PFSK-1 (cell line): ENCODE measurements around the gene LENG1.

ENCODE experiments used
- POLR2AphosphoS5 ChIP-seq: IDR thresholded peaks from 2 replicates; pipeline ENCODE4 v1.6.1; 2012; ENCODE audit warnings: low read depth, mild to moderate bottlenecking, control low read depth, low read length, moderate library complexity
- TAF1 ChIP-seq: IDR thresholded peaks from 2 replicates; pipeline ENCODE4 v1.6.1; 2012; ENCODE audit warnings: low read length, control low read depth, borderline replicate concordance; ENCODE audit not compliant: insufficient read depth

GRCh38 chr19:54151362-54152035, 8.0 kb downstream of the LENG1 start:
- TF ChIP-seq POLR2AphosphoS5: no peak
- no peak for TF ChIP-seq TAF1
